ENCODE data around the gene SBNO2.
"Not testable (repeated sequence)": the region's sequence is repeated elsewhere in the genome, so short reads cannot be mapped to it uniquely, and the experiment has no call there.

SBNO2 gene

GRCh38 chr19:1116726-1117581 lies 57.1 kb downstream of the SBNO2 start:
- DNase-seq = no peak

- DNase-seq = no peak
Observed at GRCh38 chr19:1115646-1116420, 58.2 kb downstream of the SBNO2 start.

GRCh38 chr19:1114728-1115127 lies 59.3 kb downstream of the SBNO2 start:
- not testable (repeated sequence) for DNase-seq

- no peak for DNase-seq
Observed at GRCh38 chr19:1113986-1114483, 60.0 kb downstream of the SBNO2 start.

GRCh38 chr19:1113030-1113985 lies 60.8 kb downstream of the SBNO2 start:
- DNase-seq = peak; percentile 87

- DNase-seq = no peak
Observed at GRCh38 chr19:1112268-1113029, 61.6 kb downstream of the SBNO2 start.

- DNase-seq = no peak
Observed at GRCh38 chr19:1111641-1112267, 62.3 kb downstream of the SBNO2 start.

GRCh38 chr19:1110809-1111640 lies 63.0 kb downstream of the SBNO2 start:
- DNase-seq = no peak

GRCh38 chr19:1109697-1110671 lies 64.1 kb downstream of the SBNO2 start:
- no peak for DNase-seq

- DNase-seq = no peak
Observed at GRCh38 chr19:1109032-1109551, 65.0 kb downstream of the SBNO2 start.

- no peak for DNase-seq
Observed at GRCh38 chr19:1108291-1109031, 65.6 kb downstream of the SBNO2 start.

- no peak for DNase-seq
Observed at GRCh38 chr19:1107661-1108261, 66.3 kb downstream of the SBNO2 start.

GRCh38 chr19:1106841-1107660 lies 67.0 kb downstream of the SBNO2 start:
- no peak for DNase-seq

- DNase-seq = no peak
Observed at GRCh38 chr19:1105873-1106840, 67.9 kb downstream of the SBNO2 start.
